GM12872 (cell line): Measurements from ENCODE around the gene KRTDAP.

Experiments used
- CTCF ChIP-seq: IDR thresholded peaks from 3 replicates; pipeline ENCODE4 v1.5.1; 2011; ENCODE audit warnings: low read depth, mild to moderate bottlenecking, low read length, moderate library complexity; ENCODE audit not compliant: insufficient read depth

KRTDAP gene

GRCh38 chr19:35502751-35503150, 12.5 kb upstream of the KRTDAP start:
- no peak for TF ChIP-seq CTCF

GRCh38 chr19:35501684-35502083, 11.4 kb upstream of the KRTDAP start:
- TF ChIP-seq CTCF, result no peak

GRCh38 chr19:35500611-35501010, 10.3 kb upstream of the KRTDAP start:
- no peak for TF ChIP-seq CTCF

GRCh38 chr19:35498984-35499527, 8.8 kb upstream of the KRTDAP start:
- TF ChIP-seq CTCF, result no peak

- no peak for TF ChIP-seq CTCF
Measured at GRCh38 chr19:35498220-35498619, 8.0 kb upstream of the KRTDAP start.

GRCh38 chr19:35497406-35497805, 7.1 kb upstream of the KRTDAP start:
- TF ChIP-seq CTCF, result no peak

- peak; percentile 98 for TF ChIP-seq CTCF
Measured at GRCh38 chr19:35495107-35496064, 5.1 kb upstream of the KRTDAP start.
